ENCODE measurements around the gene MYO3B.

- TF ChIP-seq REST (IDR thresholded peaks at IDR 0.05; ENCODE audit: insufficient read depth in 1 of 2, low read depth in 2 of 2, low read length in 2 of 2) = no peak
- no peak for TF ChIP-seq POLR2AphosphoS5 (IDR thresholded peaks at IDR 0.05; ENCODE audit: low read depth, low read length)
- TF ChIP-seq SIN3A (IDR thresholded peaks at IDR 0.05; ENCODE audit: borderline replicate concordance, insufficient read depth, low read length) = no peak
- no peak for TF ChIP-seq TAF1 (IDR thresholded peaks at IDR 0.05; ENCODE audit: borderline replicate concordance, insufficient read depth, low read length)
Observed at GRCh38 chr2:170180031-170180566, 2.2 kb downstream of the MYO3B start.
